SK-N-SH (cell line): Measurements from ENCODE around the gene POPDC3. TPM values are rescaled to one million over a fixed set of nuclear protein-coding genes. Genes with fewer than 3 reads are reported as not detected.

Source experiments
- CTCF ChIA-PET: fragments of 300-600, 350-600 bp; formaldehyde crosslinking; extraction: SDS; loops from one replicate; lab custom pipeline; 2021; lab: Yijun Ruan, JAX
- POLR2A ChIA-PET: fragments of 350-600 bp; sonication (Branson Sonifier 250); formaldehyde crosslinking; extraction: SDS; loops from one replicate; lab custom pipeline; 2020; ENCODE audit warnings: antibody characterized with exemption, inconsistent platforms; lab: Yijun Ruan, JAX
- DNase-seq: peaks from one replicate; pipeline ENCODE4 v3.0.0; 2012
- H2AFZ ChIP-seq: fragments of 200-600 bp; sonication (generic); 2 replicates; pipeline ENCODE4 v1.8.1; 2016; ENCODE audit warnings: antibody characterized with exemption, mild to moderate bottlenecking, low read depth
- H3F3A ChIP-seq: fragments of 200-600 bp; sonication (generic); replicated peaks from 2 replicates; pipeline ENCODE3; 2016; ENCODE audit warnings: antibody characterized with exemption, mild to moderate bottlenecking; ENCODE audit not compliant: insufficient read depth
- H3K27ac ChIP-seq, 2 experiments: fragments of 200-500 bp in 1 of 2; fragments of 200-600 bp in 1 of 2; sonication (Bioruptor generic) in 1 of 2; sonication (generic), shearing (Covaris generic) in 1 of 2; 2 replicates each; pipeline versions ENCODE4 v1.5.1 to v1.6.1; 2014 to 2016; ENCODE audit warnings: low read depth in 2 of 2, inconsistent platforms in 1 of 2, low read length in 1 of 2, mild to moderate bottlenecking in 1 of 2, mixed read lengths in 1 of 2
- H3K27me3 ChIP-seq: fragments of 200-600 bp; sonication (generic), shearing (Covaris generic); 2 replicates; pipeline ENCODE4 v1.6.1; 2016; ENCODE audit warnings: mixed run types; ENCODE audit not compliant: insufficient read depth
- H3K36me3 ChIP-seq, 2 experiments: fragments of 200-500 bp in 1 of 2; fragments of 200-600 bp in 1 of 2; sonication (Bioruptor generic) in 1 of 2; sonication (generic) in 1 of 2; replicated peaks in 1 of 2; 2 replicates each; pipeline versions ENCODE3 to v1.5.1; 2014 to 2016; ENCODE audit warnings: low read length in 1 of 2, mild to moderate bottlenecking in 1 of 2; ENCODE audit not compliant: insufficient read depth in 2 of 2, control insufficient read depth in 1 of 2
- H3K4me1 ChIP-seq, 2 experiments: fragments of 200-500 bp in 1 of 2; fragments of 200-600 bp in 1 of 2; sonication (Bioruptor generic) in 1 of 2; sonication (generic), shearing (Covaris generic) in 1 of 2; 2 replicates each; pipeline versions ENCODE4 v1.5.1 to v1.6.1; 2014 to 2016; ENCODE audit warnings: low read depth in 1 of 2, low read length in 1 of 2, mixed run types in 1 of 2; ENCODE audit not compliant: insufficient read depth in 2 of 2, control insufficient read depth in 1 of 2
- H3K4me2 ChIP-seq: fragments of 200-600 bp; sonication (generic), shearing (Covaris generic); 2 replicates; pipeline ENCODE4 v1.6.1; 2017; ENCODE audit warnings: mixed run types
- H3K4me3 ChIP-seq, 2 experiments: fragments of 200-500 bp in 1 of 2; fragments of 200-600 bp in 1 of 2; sonication (Bioruptor generic) in 1 of 2; sonication (generic), shearing (Covaris generic) in 1 of 2; 2 replicates each; pipeline versions ENCODE4 v1.5.1 to v1.8.1; 2014 to 2016; ENCODE audit warnings: low read depth in 2 of 2, inconsistent platforms in 1 of 2, low read length in 1 of 2, mild to moderate bottlenecking in 1 of 2, mixed read lengths in 1 of 2, moderate library complexity in 1 of 2
- H3K79me2 ChIP-seq: fragments of 200-600 bp; sonication (generic); 2 replicates; pipeline ENCODE4 v1.8.1; 2017; ENCODE audit warnings: mild to moderate bottlenecking; ENCODE audit not compliant: insufficient read depth
- H3K9ac ChIP-seq: fragments of 200-600 bp; sonication (generic); 2 replicates; pipeline ENCODE4 v1.6.1; 2017; ENCODE audit warnings: mixed run types
- H3K9me2 ChIP-seq: fragments of 200-600 bp; sonication (generic); 2 replicates; pipeline ENCODE4 v1.6.1; 2017; ENCODE audit warnings: mixed run types
- H3K9me3 ChIP-seq: fragments of 200-600 bp; sonication (generic); 2 replicates; pipeline ENCODE4 v1.6.1; 2017; ENCODE audit warnings: mixed run types, mild to moderate bottlenecking, moderate library complexity
- H4K20me1 ChIP-seq: fragments of 200-600 bp; sonication (generic); 2 replicates; pipeline ENCODE4 v1.6.1; 2017; ENCODE audit warnings: mild to moderate bottlenecking, mixed run types; ENCODE audit not compliant: insufficient read depth
- EP300 ChIP-seq, 2 experiments: IDR thresholded peaks; 2 replicates each; pipeline versions ENCODE4 v1.4.0 to v1.6.1; 2012; ENCODE audit warnings: borderline replicate concordance in 1 of 2, low read depth in 1 of 2, low read length in 1 of 2
- FOSL2 ChIP-seq: IDR thresholded peaks from 2 replicates; pipeline ENCODE4 v1.4.0; 2012; ENCODE audit warnings: low read depth, mild to moderate bottlenecking, moderate library complexity, borderline replicate concordance
- MEF2A ChIP-seq: IDR thresholded peaks from 2 replicates; pipeline ENCODE4 v1.4.0; 2012; ENCODE audit warnings: low read depth, borderline replicate concordance
- REST ChIP-seq: IDR thresholded peaks from 2 replicates; pipeline ENCODE4 v1.6.1; 2012; ENCODE audit warnings: mild to moderate bottlenecking, low read depth, low read length, moderate library complexity
- RFX5 ChIP-seq: IDR thresholded peaks from 2 replicates; pipeline ENCODE4 v1.6.1; 2012; ENCODE audit warnings: mild to moderate bottlenecking, improper control_type of control experiment, low read length
- TCF12 ChIP-seq: IDR thresholded peaks from 2 replicates; pipeline ENCODE4 v1.4.0; 2012
- TEAD4 ChIP-seq: IDR thresholded peaks from 2 replicates; pipeline ENCODE4 v1.4.0; 2012; ENCODE audit warnings: mild to moderate bottlenecking, borderline replicate concordance; ENCODE audit not compliant: insufficient read depth
- ZBTB33 ChIP-seq: IDR thresholded peaks from 2 replicates; pipeline ENCODE4 v1.4.0; 2012; ENCODE audit warnings: low read depth, borderline replicate concordance
- WGBS: methylation state at CpG from one replicate; pipeline ENCODE4 v1.1.6; 2017; ENCODE audit warnings: low lambda C conversion rate; 5-methylcytosine and 5-hydroxymethylcytosine counted together
- polyA plus RNA-seq, 3 experiments: library from polyadenylated mRNA; depleted of rRNA; stranded (reverse); fragments of >200 nt; gene quantifications; 2 replicates each; pipeline ENCODE4 v1.2.3, GENCODE V29; 2012
- TF ChIP-seq, protein P1 (sequence below): fragments of 150-350 bp; IDR thresholded peaks from 2 replicates; pipeline ENCODE4 v1.6.1; 2017; ENCODE audit warnings: antibody characterized with exemption, low read length, low read depth, borderline replicate concordance

The POPDC3 gene
- polyA plus RNA-seq, 1 of the 3 experiments (the other 2 are of a cell fraction) = 19.0 TPM

- peaks cover 7 to 12% of the 10 kb centered on the region in 2 experiments; a peak in 2 of 4 replicates for H3K4me1 ChIP-seq
- H3K4me2 ChIP-seq = no peak overlapping the region
- no peaks in the 10 kb centered on the region for H3K27me3 ChIP-seq
- 97% methylated on average over 13 of the region's 13 CpGs for WGBS
- no peak overlapping the region for H3K9ac ChIP-seq
- H3F3A ChIP-seq = no peaks in the 10 kb centered on the region
- DNase-seq = no peak
- POLR2A ChIA-PET = no interaction called here
- H3K4me3 ChIP-seq = no peak overlapping the region
- no peaks in the 10 kb centered on the region for H3K9me3 ChIP-seq
- CTCF ChIA-PET = interaction anchor here (0.6 to 3.6 kb wide), 5 partner anchors 14 to 102 kb away, joined by 3 to 10 read pairs (median 4); a partner anchor contains a TSS
- H3K27ac ChIP-seq = no peak overlapping the region
- H4K20me1 ChIP-seq = no peaks in the 10 kb centered on the region
- no peak overlapping the region for H2AFZ ChIP-seq
- H3K9me2 ChIP-seq = no peaks in the 10 kb centered on the region
- H3K79me2 ChIP-seq = peaks cover 3% of the 10 kb centered on the region; the same call in 1 of the 2 replicates
- H3K36me3 ChIP-seq = peaks cover 26 to 31% of the 10 kb centered on the region in 2 experiments
- TF ChIP-seq MEF2A (no peak), ZBTB33 (no peak), TEAD4 (no peak), EP300 (IDR thresholded peaks at IDR 0.05; ENCODE audit: borderline replicate concordance in 1 of 2, low read depth in 1 of 2, low read length in 1 of 2) (no peak), FOSL2 (no peak)
Measured at GRCh38 chr6:105162377-105162776, 17.4 kb downstream of the POPDC3 start.

GRCh38 chr6:105161421-105161820 is 18.4 kb downstream of the POPDC3 start:
- no peak overlapping the region for H2AFZ ChIP-seq
- no peak for DNase-seq
- POLR2A ChIA-PET = no interaction called here
- 93% methylated on average over 4 of the region's 4 CpGs for WGBS
- peaks cover 28 to 31% of the 10 kb centered on the region in 2 experiments for H3K36me3 ChIP-seq
- H3K4me3 ChIP-seq = no peak overlapping the region
- no peak for TF ChIP-seq RFX5
- TF ChIP-seq REST = no peak
- TF ChIP-seq, protein P1, sequence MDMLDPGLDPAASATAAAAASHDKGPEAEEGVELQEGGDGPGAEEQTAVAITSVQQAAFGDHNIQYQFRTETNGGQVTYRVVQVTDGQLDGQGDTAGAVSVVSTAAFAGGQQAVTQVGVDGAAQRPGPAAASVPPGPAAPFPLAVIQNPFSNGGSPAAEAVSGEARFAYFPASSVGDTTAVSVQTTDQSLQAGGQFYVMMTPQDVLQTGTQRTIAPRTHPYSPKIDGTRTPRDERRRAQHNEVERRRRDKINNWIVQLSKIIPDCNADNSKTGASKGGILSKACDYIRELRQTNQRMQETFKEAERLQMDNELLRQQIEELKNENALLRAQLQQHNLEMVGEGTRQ = no peak
- TF ChIP-seq TCF12 = no peak
- H4K20me1 ChIP-seq = no peaks in the 10 kb centered on the region
- no peak overlapping the region for H3K27ac ChIP-seq
- no peaks in the 10 kb centered on the region for H3K9me3 ChIP-seq
- no peak overlapping the region for H3K9ac ChIP-seq
- no peak overlapping the region for H3K4me2 ChIP-seq
- H3K4me1 ChIP-seq = peaks cover 7 to 12% of the 10 kb centered on the region in 2 experiments; a peak in 2 of 4 replicates
- peaks cover 1% of the 10 kb centered on the region; the same call in 1 of the 2 replicates for H3K79me2 ChIP-seq
- no peaks in the 10 kb centered on the region for H3K27me3 ChIP-seq
- H3F3A ChIP-seq = no peaks in the 10 kb centered on the region
- CTCF ChIA-PET = interaction anchor here (1.2 kb wide), 2 partner anchors 74 to 83 kb away, joined by 3 to 4 read pairs; no protein-coding TSS in a partner anchor
- no peaks in the 10 kb centered on the region for H3K9me2 ChIP-seq
